BJ (cell line): ENCODE measurements around the gene SMYD3. TPM values are rescaled to one million over a fixed set of nuclear protein-coding genes. Genes with fewer than 3 reads are reported as not detected.

Experiments used
- CTCF ChIA-PET: fragments of 350-600 bp; formaldehyde crosslinking; extraction: SDS; loops from one replicate; lab custom pipeline; 2021; ENCODE audit warnings: antibody characterized with exemption, inconsistent platforms; lab: Yijun Ruan, JAX
- POLR2A ChIA-PET: fragments of 300-600 bp; sonication (Branson Sonifier 250); formaldehyde crosslinking; extraction: SDS; loops from one replicate; lab custom pipeline; 2021; ENCODE audit warnings: antibody characterized with exemption; lab: Charles Lee
- DNase-seq: peaks from one replicate; pipeline ENCODE4 v3.0.0-alpha.2; 2011; ENCODE audit warnings: low read depth
- H3K27me3 ChIP-seq: 2 replicates; pipeline ENCODE4 v1.6.0; 2011; ENCODE audit warnings: low read length; ENCODE audit not compliant: control insufficient read depth, insufficient read depth
- H3K36me3 ChIP-seq: 2 replicates; pipeline ENCODE4 v1.5.1; 2011; ENCODE audit warnings: low read length; ENCODE audit not compliant: control insufficient read depth, insufficient read depth
- H3K4me3 ChIP-seq: 2 replicates; pipeline ENCODE4 v1.5.1; 2011; ENCODE audit warnings: low read depth, mild to moderate bottlenecking, control low read depth, low read length
- polyA plus RNA-seq: library from polyadenylated mRNA; depleted of rRNA; stranded (reverse); fragments of >200 nt; gene quantifications from 2 replicates; pipeline ENCODE4 v1.2.3, GENCODE V29; 2011
- TF ChIP-seq, protein P1 (sequence below): IDR thresholded peaks from 2 replicates; pipeline ENCODE4 v1.5.1; 2011; ENCODE audit warnings: low read depth, mild to moderate bottlenecking, control low read depth, inconsistent platforms, low read length, moderate library complexity; ENCODE audit not compliant: insufficient read depth

SMYD3 gene
- polyA plus RNA-seq, 1 experiment, result 26.1 TPM

DNA sequence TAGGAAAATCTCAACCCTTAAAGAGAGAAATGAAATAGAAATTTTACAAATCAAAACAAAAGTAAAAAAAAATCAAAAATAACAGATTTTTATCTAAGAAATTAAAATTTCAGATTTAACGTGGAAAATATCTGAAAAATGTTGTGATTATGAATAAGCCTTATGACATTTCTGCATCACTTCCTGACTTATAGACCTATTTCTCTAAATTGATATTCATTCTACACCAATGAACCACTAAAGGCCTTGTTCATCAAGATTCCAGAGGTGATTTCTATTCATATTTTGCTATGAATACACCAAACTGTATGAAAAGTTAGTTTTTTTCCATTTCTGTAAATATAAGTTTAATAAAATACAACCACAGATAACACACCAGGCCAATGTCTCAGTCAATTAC, 261.5 kb downstream of the SMYD3 start:
- H3K4me3 ChIP-seq, result no peak overlapping the region
- H3K27me3 ChIP-seq, result no peaks in the 10 kb centered on the region
- CTCF ChIA-PET, result no interaction called here
- POLR2A ChIA-PET, result no interaction called here
- TF ChIP-seq, protein P1, sequence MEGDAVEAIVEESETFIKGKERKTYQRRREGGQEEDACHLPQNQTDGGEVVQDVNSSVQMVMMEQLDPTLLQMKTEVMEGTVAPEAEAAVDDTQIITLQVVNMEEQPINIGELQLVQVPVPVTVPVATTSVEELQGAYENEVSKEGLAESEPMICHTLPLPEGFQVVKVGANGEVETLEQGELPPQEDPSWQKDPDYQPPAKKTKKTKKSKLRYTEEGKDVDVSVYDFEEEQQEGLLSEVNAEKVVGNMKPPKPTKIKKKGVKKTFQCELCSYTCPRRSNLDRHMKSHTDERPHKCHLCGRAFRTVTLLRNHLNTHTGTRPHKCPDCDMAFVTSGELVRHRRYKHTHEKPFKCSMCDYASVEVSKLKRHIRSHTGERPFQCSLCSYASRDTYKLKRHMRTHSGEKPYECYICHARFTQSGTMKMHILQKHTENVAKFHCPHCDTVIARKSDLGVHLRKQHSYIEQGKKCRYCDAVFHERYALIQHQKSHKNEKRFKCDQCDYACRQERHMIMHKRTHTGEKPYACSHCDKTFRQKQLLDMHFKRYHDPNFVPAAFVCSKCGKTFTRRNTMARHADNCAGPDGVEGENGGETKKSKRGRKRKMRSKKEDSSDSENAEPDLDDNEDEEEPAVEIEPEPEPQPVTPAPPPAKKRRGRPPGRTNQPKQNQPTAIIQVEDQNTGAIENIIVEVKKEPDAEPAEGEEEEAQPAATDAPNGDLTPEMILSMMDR, result no peak
- H3K36me3 ChIP-seq, result no peaks in the 10 kb centered on the region
- DNase-seq, result no peak

DNA sequence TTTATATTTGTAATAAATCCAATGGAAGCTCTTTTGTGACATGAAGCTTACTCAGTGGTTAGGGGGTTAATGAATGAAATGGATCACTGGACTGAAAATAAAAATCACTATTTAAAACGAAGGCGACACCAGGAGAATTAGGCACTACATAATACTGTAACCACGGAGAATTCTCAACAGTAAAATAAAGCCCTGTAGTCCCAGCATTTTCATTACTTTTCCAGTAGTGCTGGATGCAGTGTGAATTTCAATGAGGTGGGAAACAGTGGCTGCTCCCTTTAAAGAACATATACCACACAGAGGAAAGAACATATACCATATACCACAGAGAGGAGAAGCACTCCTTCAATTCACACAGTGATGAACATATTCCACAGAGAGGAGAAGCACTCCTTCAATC, 275.0 kb downstream of the SMYD3 start:
- POLR2A ChIA-PET, result no interaction called here

DNA sequence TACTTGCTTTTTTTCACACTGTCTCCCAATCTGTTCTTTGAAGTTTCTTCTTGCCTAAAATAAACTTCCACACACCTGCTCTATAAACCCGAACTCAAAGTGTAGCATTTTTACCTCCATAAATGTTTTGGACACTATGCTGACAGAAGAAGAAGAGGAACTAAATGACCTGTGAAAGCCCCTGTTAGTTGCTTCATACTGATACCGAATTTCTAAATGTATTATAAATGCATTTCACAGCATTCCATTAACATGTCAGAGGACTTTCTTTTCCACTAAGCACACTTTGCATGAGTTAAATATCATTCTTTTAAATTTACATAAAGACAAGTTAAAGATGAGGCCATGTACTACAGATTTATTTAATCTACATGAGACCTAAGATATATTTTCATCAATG, 281.0 kb downstream of the SMYD3 start:
- CTCF ChIA-PET, result no interaction called here
- no peak for DNase-seq
- Histone ChIP-seq H3K27me3 (no peaks in the 10 kb centered on the region), H3K36me3 (no peaks in the 10 kb centered on the region), H3K4me3 (no peak overlapping the region)
- TF ChIP-seq, protein P1, result no peak
- POLR2A ChIA-PET, result no interaction called here

More for the DNA sequence above, 275.0 kb downstream of the SMYD3 start:
- CTCF ChIA-PET, result no interaction called here
- DNase-seq, result no peak
- H3K36me3 ChIP-seq, result no peaks in the 10 kb centered on the region
- TF ChIP-seq, protein P1, result no peak
- no peak overlapping the region for H3K4me3 ChIP-seq
- H3K27me3 ChIP-seq, result no peaks in the 10 kb centered on the region

DNA sequence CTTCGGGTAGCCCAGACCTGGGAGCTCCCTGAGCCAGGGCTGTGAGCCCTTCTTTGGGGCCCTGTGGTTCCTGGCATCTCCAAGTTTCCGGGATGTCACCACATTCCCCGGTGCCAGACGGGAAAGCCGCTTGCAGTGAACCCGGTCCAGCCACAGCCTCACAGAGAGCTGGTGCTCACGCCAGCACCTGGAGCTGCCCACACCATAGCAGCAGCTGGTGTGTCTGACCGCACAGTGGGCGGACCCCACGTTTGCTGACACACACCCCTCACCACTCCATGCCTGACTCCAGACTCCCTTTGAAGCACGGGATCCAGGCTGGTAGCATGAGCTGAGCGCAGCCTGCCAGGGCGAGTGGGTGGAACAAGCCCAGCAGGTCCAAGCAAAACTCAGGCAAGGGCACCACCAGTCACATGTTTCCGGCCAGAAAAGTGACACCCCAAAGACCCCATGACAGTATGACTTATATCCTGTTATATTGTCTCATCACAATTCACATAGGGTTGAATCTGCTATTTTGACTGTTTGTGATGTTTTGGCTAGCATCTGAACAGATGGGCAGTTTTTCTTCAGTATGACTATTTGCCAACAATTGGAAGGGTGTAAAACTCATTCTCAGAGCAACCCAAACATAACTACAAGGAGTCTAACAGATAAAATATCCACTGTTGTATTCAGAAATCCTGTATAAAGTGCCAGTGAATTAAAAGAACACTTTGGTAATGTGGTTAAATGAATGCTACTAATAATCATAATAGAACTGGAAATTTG, 285.4 kb downstream of the SMYD3 start:
- no peak overlapping the region for H3K4me3 ChIP-seq
- ChIA-PET CTCF (no interaction called here), POLR2A (no interaction called here)

DNA sequence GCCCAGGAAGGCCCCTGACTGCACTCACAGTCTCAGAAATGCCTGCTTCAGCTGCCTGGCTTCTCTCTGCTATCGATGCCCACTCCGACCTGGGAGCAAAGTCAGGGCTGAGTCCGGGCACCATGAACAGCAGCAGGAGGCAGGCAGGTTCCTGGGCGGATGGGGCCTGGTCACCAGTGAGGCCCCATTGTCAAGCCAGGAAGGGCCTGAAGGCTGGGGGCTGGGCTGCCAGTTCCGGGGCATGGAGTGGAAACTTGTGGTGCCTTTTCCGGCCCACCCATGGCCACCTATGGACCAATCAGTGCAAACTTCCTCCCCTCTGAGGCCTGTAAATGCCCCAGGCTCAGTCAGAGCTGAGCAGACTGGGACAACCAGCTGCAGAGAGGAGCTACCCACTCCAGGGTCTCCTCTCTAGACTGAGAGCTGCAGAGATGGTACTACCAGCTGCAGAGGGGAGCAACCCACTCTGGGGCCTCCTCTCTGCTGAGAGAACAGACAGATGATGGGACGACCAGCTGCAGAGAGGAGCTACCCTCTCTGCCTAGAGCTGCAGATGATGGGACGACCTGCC, 286.5 kb downstream of the SMYD3 start:
- Histone ChIP-seq H3K27me3 (no peaks in the 10 kb centered on the region), H3K4me3 (no peak overlapping the region), H3K36me3 (no peaks in the 10 kb centered on the region)
- TF ChIP-seq, protein P1, result no peak
- CTCF ChIA-PET, result no interaction called here
- POLR2A ChIA-PET, result no interaction called here
- no peak for DNase-seq

More for the DNA sequence above, 285.4 kb downstream of the SMYD3 start:
- TF ChIP-seq, protein P1, result no peak
- Histone ChIP-seq H3K27me3 (no peaks in the 10 kb centered on the region), H3K36me3 (no peaks in the 10 kb centered on the region)
- no peak for DNase-seq
